Measurements from ENCODE around the gene RNF167.
A peak's percentile ranks its signal among the peaks of the same experiment; 100 is the strongest.

RNF167 gene

GRCh38 chr17:4939796-4940554 is at the start of gene RNF167, which contains the start of gene SLC25A11:
Gene RNF167 (plus strand): TSS chr17:4940268. CDS start chr17:4940910, 642 bp downstream.
Gene SLC25A11 (minus strand): TSS chr17:4940046. CDS start chr17:4939910, 136 bp downstream.
- no peaks in the 10 kb centered on the region for H3K9me3 ChIP-seq (ENCODE audit: control insufficient read depth in 1 of 2, low read length in 2 of 2)
- peak within 1 kb of the TSS; percentile 93 to 95 for H3K4me3 ChIP-seq (ENCODE audit: low read depth in 1 of 2, low read length in 2 of 2)
- peaks cover 48 to 57% of the 10 kb centered on the region in 2 donors for H3K4me1 ChIP-seq (ENCODE audit: control insufficient read depth in 1 of 2, insufficient read depth in 2 of 2, low read length in 2 of 2)
- H3K27me3 ChIP-seq (ENCODE audit: control insufficient read depth in 1 of 2, insufficient read depth in 2 of 2, low read length in 2 of 2) = no peaks in the 10 kb centered on the region
- H3K36me3 ChIP-seq (ENCODE audit: control insufficient read depth in 1 of 2, insufficient read depth in 2 of 2, low read length in 2 of 2) = peaks cover 36 to 53% of the 10 kb centered on the region in 2 donors
- H3K27ac ChIP-seq (ENCODE audit: low read depth, low read length) = peak within 1 kb of the TSS; percentile 88
- peak within 1 kb of the TSS; percentile 91 to 92 for H3K9ac ChIP-seq (ENCODE audit: low read depth in 1 of 2, low read length in 2 of 2)

GRCh38 chr17:4891411-4892410 is 48.4 kb upstream of the RNF167 start:
- no peaks in the 10 kb centered on the region for H3K9me3 ChIP-seq (ENCODE audit: control insufficient read depth in 1 of 2, low read length in 2 of 2)
- H3K4me3 ChIP-seq (ENCODE audit: low read depth in 1 of 2, low read length in 2 of 2) = no peak overlapping the region
- no peak overlapping the region for H3K27ac ChIP-seq (ENCODE audit: low read depth, low read length)
- H3K4me1 ChIP-seq (ENCODE audit: control insufficient read depth in 1 of 2, insufficient read depth in 2 of 2, low read length in 2 of 2) = no peaks in the 10 kb centered on the region
- H3K36me3 ChIP-seq (ENCODE audit: control insufficient read depth in 1 of 2, insufficient read depth in 2 of 2, low read length in 2 of 2) = peaks cover 68 to 82% of the 10 kb centered on the region in 2 donors
- no peaks in the 10 kb centered on the region for H3K27me3 ChIP-seq (ENCODE audit: control insufficient read depth in 1 of 2, insufficient read depth in 2 of 2, low read length in 2 of 2)
- H3K9ac ChIP-seq (ENCODE audit: low read depth in 1 of 2, low read length in 2 of 2) = no peak overlapping the region

GRCh38 chr17:4892499-4893221 is 47.4 kb upstream of the RNF167 start:
- Histone ChIP-seq H3K9ac (ENCODE audit: low read depth in 1 of 2, low read length in 2 of 2) (no peak overlapping the region), H3K27ac (ENCODE audit: low read depth, low read length) (no peak overlapping the region), H3K9me3 (ENCODE audit: control insufficient read depth in 1 of 2, low read length in 2 of 2) (no peaks in the 10 kb centered on the region), H3K4me1 (ENCODE audit: control insufficient read depth in 1 of 2, insufficient read depth in 2 of 2, low read length in 2 of 2) (no peaks in the 10 kb centered on the region), H3K27me3 (ENCODE audit: control insufficient read depth in 1 of 2, insufficient read depth in 2 of 2, low read length in 2 of 2) (no peaks in the 10 kb centered on the region), H3K4me3 (ENCODE audit: low read depth in 1 of 2, low read length in 2 of 2) (no peak overlapping the region), H3K36me3 (ENCODE audit: control insufficient read depth in 1 of 2, insufficient read depth in 2 of 2, low read length in 2 of 2) (peaks cover 64 to 77% of the 10 kb centered on the region in 2 donors)

GRCh38 chr17:4893272-4893671 is 46.8 kb upstream of the RNF167 start:
- Histone ChIP-seq H3K9ac (ENCODE audit: low read depth in 1 of 2, low read length in 2 of 2) (no peak overlapping the region), H3K4me1 (ENCODE audit: control insufficient read depth in 1 of 2, insufficient read depth in 2 of 2, low read length in 2 of 2) (no peaks in the 10 kb centered on the region), H3K4me3 (ENCODE audit: low read depth in 1 of 2, low read length in 2 of 2) (no peak overlapping the region), H3K9me3 (ENCODE audit: control insufficient read depth in 1 of 2, low read length in 2 of 2) (no peaks in the 10 kb centered on the region), H3K27me3 (ENCODE audit: control insufficient read depth in 1 of 2, insufficient read depth in 2 of 2, low read length in 2 of 2) (no peaks in the 10 kb centered on the region), H3K27ac (ENCODE audit: low read depth, low read length) (no peak overlapping the region), H3K36me3 (ENCODE audit: control insufficient read depth in 1 of 2, insufficient read depth in 2 of 2, low read length in 2 of 2) (peaks cover 62 to 73% of the 10 kb centered on the region in 2 donors)

GRCh38 chr17:4893721-4894560 is 46.1 kb upstream of the RNF167 start:
- H3K4me1 ChIP-seq (ENCODE audit: control insufficient read depth in 1 of 2, insufficient read depth in 2 of 2, low read length in 2 of 2) = peaks cover 0 to 6% of the 10 kb centered on the region in 2 donors
- no peak overlapping the region for H3K4me3 ChIP-seq (ENCODE audit: low read depth in 1 of 2, low read length in 2 of 2)
- H3K27ac ChIP-seq (ENCODE audit: low read depth, low read length) = no peak overlapping the region
- H3K9me3 ChIP-seq (ENCODE audit: control insufficient read depth in 1 of 2, low read length in 2 of 2) = no peaks in the 10 kb centered on the region
- H3K9ac ChIP-seq (ENCODE audit: low read depth in 1 of 2, low read length in 2 of 2) = no peak overlapping the region
- peaks cover 62 to 71% of the 10 kb centered on the region in 2 donors for H3K36me3 ChIP-seq (ENCODE audit: control insufficient read depth in 1 of 2, insufficient read depth in 2 of 2, low read length in 2 of 2)
- H3K27me3 ChIP-seq (ENCODE audit: control insufficient read depth in 1 of 2, insufficient read depth in 2 of 2, low read length in 2 of 2) = no peaks in the 10 kb centered on the region

GRCh38 chr17:4895121-4895520 is 44.9 kb upstream of the RNF167 start:
- Histone ChIP-seq H3K27ac (ENCODE audit: low read depth, low read length) (no peak overlapping the region), H3K9me3 (ENCODE audit: control insufficient read depth in 1 of 2, low read length in 2 of 2) (no peaks in the 10 kb centered on the region), H3K9ac (ENCODE audit: low read depth in 1 of 2, low read length in 2 of 2) (no peak overlapping the region), H3K27me3 (ENCODE audit: control insufficient read depth in 1 of 2, insufficient read depth in 2 of 2, low read length in 2 of 2) (peaks cover 6 to 7% of the 10 kb centered on the region in 2 donors), H3K36me3 (ENCODE audit: control insufficient read depth in 1 of 2, insufficient read depth in 2 of 2, low read length in 2 of 2) (peaks cover 62 to 68% of the 10 kb centered on the region in 2 donors), H3K4me1 (ENCODE audit: control insufficient read depth in 1 of 2, insufficient read depth in 2 of 2, low read length in 2 of 2) (peaks cover 5 to 14% of the 10 kb centered on the region in 2 donors), H3K4me3 (ENCODE audit: low read depth in 1 of 2, low read length in 2 of 2) (no peak overlapping the region)

- Histone ChIP-seq H3K36me3 (ENCODE audit: control insufficient read depth in 1 of 2, insufficient read depth in 2 of 2, low read length in 2 of 2) (peaks cover 55 to 61% of the 10 kb centered on the region in 2 donors), H3K27me3 (ENCODE audit: control insufficient read depth in 1 of 2, insufficient read depth in 2 of 2, low read length in 2 of 2) (peaks cover 10% of the 10 kb centered on the region in 2 donors), H3K4me1 (ENCODE audit: control insufficient read depth in 1 of 2, insufficient read depth in 2 of 2, low read length in 2 of 2) (peaks cover 5 to 21% of the 10 kb centered on the region in 2 donors), H3K9ac (ENCODE audit: low read depth in 1 of 2, low read length in 2 of 2) (no peak overlapping the region), H3K9me3 (ENCODE audit: control insufficient read depth in 1 of 2, low read length in 2 of 2) (no peaks in the 10 kb centered on the region), H3K4me3 (ENCODE audit: low read depth in 1 of 2, low read length in 2 of 2) (no peak overlapping the region), H3K27ac (ENCODE audit: low read depth, low read length) (no peak overlapping the region)
Measured at GRCh38 chr17:4895657-4896331, 44.3 kb upstream of the RNF167 start.

- H3K9ac ChIP-seq (ENCODE audit: low read depth in 1 of 2, low read length in 2 of 2) = no peak overlapping the region
- H3K4me1 ChIP-seq (ENCODE audit: control insufficient read depth in 1 of 2, insufficient read depth in 2 of 2, low read length in 2 of 2) = peaks cover 5 to 24% of the 10 kb centered on the region in 2 donors
- peaks cover 10 to 13% of the 10 kb centered on the region in 2 donors for H3K27me3 ChIP-seq (ENCODE audit: control insufficient read depth in 1 of 2, insufficient read depth in 2 of 2, low read length in 2 of 2)
- no peak overlapping the region for H3K27ac ChIP-seq (ENCODE audit: low read depth, low read length)
- H3K36me3 ChIP-seq (ENCODE audit: control insufficient read depth in 1 of 2, insufficient read depth in 2 of 2, low read length in 2 of 2) = peaks cover 47 to 53% of the 10 kb centered on the region in 2 donors
- no peaks in the 10 kb centered on the region for H3K9me3 ChIP-seq (ENCODE audit: control insufficient read depth in 1 of 2, low read length in 2 of 2)
- no peak overlapping the region for H3K4me3 ChIP-seq (ENCODE audit: low read depth in 1 of 2, low read length in 2 of 2)
Measured at GRCh38 chr17:4896332-4897197, 43.5 kb upstream of the RNF167 start.

Measured in duodenal mucosa (tissue), 2 donors.